H1 (cell line): ENCODE data around the gene PLXNB2. TPM values are rescaled to one million over a fixed set of nuclear protein-coding genes. Genes with fewer than 3 reads are reported as not detected.
A peak's percentile ranks its signal among the peaks of the same experiment; 100 is the strongest.

Source experiments
- CTCF ChIA-PET: fragments of 300-600 bp; sonication (Branson Sonifier 250); formaldehyde crosslinking; loops from one replicate; lab custom pipeline; 2021; ENCODE audit not compliant: partially characterized antibody; lab: Charles Lee
- POLR2A ChIA-PET: fragments of 300-600 bp; sonication (Branson Sonifier 250); formaldehyde crosslinking; loops from one replicate; lab custom pipeline; 2021; ENCODE audit warnings: inconsistent platforms; ENCODE audit not compliant: partially characterized antibody; lab: Charles Lee
- DNase-seq, 2 experiments: peaks; one replicate each; pipeline versions ENCODE4 v3.0.0 to v3.0.0-alpha.2; 2010 to 2022; ENCODE audit warnings: low spot score in 2 of 2, low read depth in 1 of 2, mixed read lengths in 1 of 2
- FAIRE-seq: peaks from 2 replicates; lab custom pipeline; 2011; peaks lifted over from hg19 to GRCh38; lab: Jason Lieb, UNC
- H2AFZ ChIP-seq: 2 replicates; pipeline ENCODE4 v1.8.1; 2012; ENCODE audit warnings: low read length, inconsistent platforms
- H2AK5ac ChIP-seq: 2 replicates; pipeline ENCODE4 v1.6.1; 2013; ENCODE audit warnings: low read depth, low read length
- H2BK120ac ChIP-seq: replicated peaks from 2 replicates; pipeline ENCODE3; 2013; ENCODE audit warnings: low read depth, low read length, inconsistent platforms
- H2BK12ac ChIP-seq: 2 replicates; pipeline ENCODE4 v1.6.1; 2013; ENCODE audit warnings: low read depth, low read length
- H2BK15ac ChIP-seq: 2 replicates; pipeline ENCODE4 v1.6.1; 2013; ENCODE audit warnings: low read length
- H2BK20ac ChIP-seq: 2 replicates; pipeline ENCODE4 v1.6.1; 2013; ENCODE audit warnings: low read length
- H2BK5ac ChIP-seq: 2 replicates; pipeline ENCODE4 v1.6.1; 2013; ENCODE audit warnings: low read depth, low read length
- H3K14ac ChIP-seq: 2 replicates; pipeline ENCODE4 v1.6.1; 2013; ENCODE audit warnings: inconsistent platforms; ENCODE audit not compliant: insufficient read length
- H3K18ac ChIP-seq: 2 replicates; pipeline ENCODE4 v1.6.1; 2013; ENCODE audit warnings: low read length; ENCODE audit errors: extremely low read depth
- H3K23ac ChIP-seq: 2 replicates; pipeline ENCODE4 v1.6.1; 2013; ENCODE audit warnings: inconsistent platforms; ENCODE audit not compliant: insufficient read length
- H3K23me2 ChIP-seq: 2 replicates; pipeline ENCODE4 v1.6.1; 2013; ENCODE audit warnings: low read depth, low read length
- H3K27ac ChIP-seq: 2 replicates; pipeline ENCODE4 v1.6.1; 2011; ENCODE audit warnings: low read depth, low read length, inconsistent platforms
- H3K27me3 ChIP-seq, 4 experiments: replicated peaks in 1 of 4; 1 replicate in 1 of 4; 2 replicates in 3 of 4; pipeline versions ENCODE4 v1.6.1 to v1.8.1; 2011 to 2013; ENCODE audit warnings: low read length in 3 of 4, mild to moderate bottlenecking in 3 of 4, inconsistent platforms in 2 of 4, mixed read lengths in 2 of 4, moderate library complexity in 1 of 4; ENCODE audit not compliant: control insufficient read depth in 3 of 4, insufficient read depth in 3 of 4; ENCODE audit errors: extremely low read depth in 1 of 4
- H3K36me3 ChIP-seq, 4 experiments: 2 replicates each; pipeline versions ENCODE4 v1.6.1 to v1.8.1; 2011 to 2013; ENCODE audit warnings: mild to moderate bottlenecking in 4 of 4, low read length in 3 of 4, moderate library complexity in 2 of 4, control low read depth in 1 of 4, inconsistent platforms in 1 of 4; ENCODE audit not compliant: insufficient read depth in 4 of 4, control insufficient read depth in 2 of 4
- H3K4ac ChIP-seq: replicated peaks from 2 replicates; pipeline ENCODE3; 2013; ENCODE audit warnings: low read length, low read depth, mixed read lengths, inconsistent platforms; ENCODE audit not compliant: insufficient read length
- H3K4me1 ChIP-seq, 4 experiments: replicated peaks in 1 of 4; 1 replicate in 1 of 4; 2 replicates in 3 of 4; pipeline versions ENCODE4 v1.6.1 to v1.8.1; 2011 to 2013; ENCODE audit warnings: low read length in 3 of 4, inconsistent platforms in 2 of 4, mixed read lengths in 1 of 4; ENCODE audit not compliant: insufficient read depth in 4 of 4, control insufficient read depth in 3 of 4
- H3K4me2 ChIP-seq, 2 experiments: 2 replicates each; pipeline versions ENCODE4 v1.6.1 to v1.8.1; 2011 to 2013; ENCODE audit warnings: low read depth in 2 of 2, low read length in 2 of 2, control low read depth in 1 of 2, inconsistent platforms in 1 of 2, mild to moderate bottlenecking in 1 of 2; ENCODE audit not compliant: insufficient read depth in 1 of 2
- H3K4me3 ChIP-seq, 4 experiments: fragments of 200-600, 300-600 bp in 1 of 4; sonication (generic), shearing (Covaris generic), sonication (Bioruptor Twin) in 1 of 4; 2 replicates each; pipeline versions ENCODE4 v1.5.1 to v1.8.1; 2011 to 2016; ENCODE audit warnings: low read length in 4 of 4, low read depth in 3 of 4, control low read depth in 2 of 4, inconsistent platforms in 2 of 4, mild to moderate bottlenecking in 2 of 4, mixed read lengths in 1 of 4, moderate library complexity in 1 of 4; ENCODE audit not compliant: insufficient read depth in 2 of 4; ENCODE audit errors: extremely low read depth in 1 of 4
- H3K56ac ChIP-seq: replicated peaks from 2 replicates; pipeline ENCODE3; 2013; ENCODE audit warnings: low read depth, mild to moderate bottlenecking, mixed read lengths, low read length, inconsistent platforms; ENCODE audit not compliant: insufficient read length
- H3K79me1 ChIP-seq: 2 replicates; pipeline ENCODE4 v1.6.1; 2013; ENCODE audit warnings: low read depth, low read length, control low read depth
- H3K79me2 ChIP-seq, 2 experiments: 2 replicates each; pipeline versions ENCODE4 v1.6.1 to v1.8.1; 2012 to 2013; ENCODE audit warnings: low read length in 2 of 2, mild to moderate bottlenecking in 2 of 2, inconsistent platforms in 1 of 2; ENCODE audit not compliant: insufficient read depth in 2 of 2, control insufficient read depth in 1 of 2
- H3K9ac ChIP-seq, 4 experiments: replicated peaks in 1 of 4; 1 replicate in 1 of 4; 2 replicates in 3 of 4; pipeline versions ENCODE4 v1.6.1 to v1.8.1; 2011 to 2013; ENCODE audit warnings: low read depth in 3 of 4, low read length in 3 of 4, control low read depth in 2 of 4, mild to moderate bottlenecking in 2 of 4, moderate library complexity in 2 of 4, inconsistent platforms in 1 of 4; ENCODE audit errors: extremely low read depth in 1 of 4
- H3K9me3 ChIP-seq, 2 experiments: 2 replicates each; pipeline versions ENCODE4 v1.6.1 to v1.8.1; 2012 to 2013; ENCODE audit warnings: mild to moderate bottlenecking in 2 of 2, moderate library complexity in 2 of 2, control low read depth in 1 of 2, inconsistent platforms in 1 of 2, low read depth in 1 of 2, low read length in 1 of 2, mixed read lengths in 1 of 2; ENCODE audit not compliant: insufficient read depth in 2 of 2
- H4K20me1 ChIP-seq, 2 experiments: replicated peaks in 1 of 2; 2 replicates each; pipeline versions ENCODE3 to v1.8.1; 2011 to 2013; ENCODE audit warnings: inconsistent platforms in 2 of 2, low read length in 2 of 2, mild to moderate bottlenecking in 1 of 2; ENCODE audit not compliant: insufficient read depth in 2 of 2, control insufficient read depth in 1 of 2
- H4K5ac ChIP-seq: 2 replicates; pipeline ENCODE4 v1.6.1; 2013; ENCODE audit warnings: low read length, low read depth, mixed read lengths, inconsistent platforms; ENCODE audit not compliant: insufficient read length
- H4K8ac ChIP-seq: 2 replicates; pipeline ENCODE4 v1.8.0; 2013; ENCODE audit warnings: mild to moderate bottlenecking, moderate library complexity, low read length, inconsistent platforms; ENCODE audit not compliant: insufficient read depth; ENCODE audit errors: extremely low read depth
- H4K91ac ChIP-seq: replicated peaks from 2 replicates; pipeline ENCODE3; 2013; ENCODE audit warnings: low read length, mixed read lengths, inconsistent platforms; ENCODE audit not compliant: insufficient read length
- MAFK ChIP-seq: IDR thresholded peaks from 2 replicates; pipeline ENCODE4 v1.6.1; 2012; ENCODE audit warnings: low read depth, mild to moderate bottlenecking, improper control_type of control experiment, low read length
- SRF ChIP-seq: IDR thresholded peaks from 2 replicates; pipeline ENCODE4 v1.6.1; 2011; ENCODE audit warnings: mild to moderate bottlenecking, low read depth, low read length, moderate library complexity
- WGBS, 2 experiments: shearing (Covaris generic) in 1 of 2; methylation state at CpG; one replicate each; pipeline versions ENCODE4 v1.1.6 to v1.1.7; 2013 to 2015; ENCODE audit warnings: low lambda C conversion rate in 2 of 2, mixed read lengths in 2 of 2, inconsistent platforms in 1 of 2, low coverage in 1 of 2, missing lambda C conversion rate in 1 of 2; ENCODE audit not compliant: insufficient replicate concordance in 2 of 2, insufficient coverage in 1 of 2, insufficient read length in 1 of 2; ENCODE audit errors: extremely low coverage in 1 of 2, missing lambda C conversion rate in 1 of 2; 5-methylcytosine and 5-hydroxymethylcytosine counted together
- polyA plus RNA-seq, 7 experiments: library from polyadenylated mRNA; depleted of rRNA in 3 of 7; stranded (reverse) in 5 of 7; unstranded in 2 of 7; fragments of >200 nt in 5 of 7; fragments of 200-250 nt in 2 of 7; gene quantifications; 1 replicate in 5 of 7; 2 replicates in 1 of 7; 4 replicates in 1 of 7; pipeline versions ENCODE4 v1.2.1 to v1.2.3, GENCODE V29; 2011 to 2013; ENCODE audit warnings: missing spikeins in 2 of 7, mixed read lengths in 2 of 7
- total RNA-seq: library from RNA; stranded (reverse); fragmentation: NEBNext Ultra II Directional; extraction: Animal tissue kit (Norgen Biotek cat#: 25700); gene quantifications from 2 replicates; pipeline ENCODE4 v1.2.1, GENCODE V29; 2021

Gene PLXNB2
- total and polyA plus RNA-seq, 2 of the 8 experiments (the other 6 are each of a cell fraction or from before 2014, with no cell fraction given): 58.3 to 92.8 TPM

DNA sequence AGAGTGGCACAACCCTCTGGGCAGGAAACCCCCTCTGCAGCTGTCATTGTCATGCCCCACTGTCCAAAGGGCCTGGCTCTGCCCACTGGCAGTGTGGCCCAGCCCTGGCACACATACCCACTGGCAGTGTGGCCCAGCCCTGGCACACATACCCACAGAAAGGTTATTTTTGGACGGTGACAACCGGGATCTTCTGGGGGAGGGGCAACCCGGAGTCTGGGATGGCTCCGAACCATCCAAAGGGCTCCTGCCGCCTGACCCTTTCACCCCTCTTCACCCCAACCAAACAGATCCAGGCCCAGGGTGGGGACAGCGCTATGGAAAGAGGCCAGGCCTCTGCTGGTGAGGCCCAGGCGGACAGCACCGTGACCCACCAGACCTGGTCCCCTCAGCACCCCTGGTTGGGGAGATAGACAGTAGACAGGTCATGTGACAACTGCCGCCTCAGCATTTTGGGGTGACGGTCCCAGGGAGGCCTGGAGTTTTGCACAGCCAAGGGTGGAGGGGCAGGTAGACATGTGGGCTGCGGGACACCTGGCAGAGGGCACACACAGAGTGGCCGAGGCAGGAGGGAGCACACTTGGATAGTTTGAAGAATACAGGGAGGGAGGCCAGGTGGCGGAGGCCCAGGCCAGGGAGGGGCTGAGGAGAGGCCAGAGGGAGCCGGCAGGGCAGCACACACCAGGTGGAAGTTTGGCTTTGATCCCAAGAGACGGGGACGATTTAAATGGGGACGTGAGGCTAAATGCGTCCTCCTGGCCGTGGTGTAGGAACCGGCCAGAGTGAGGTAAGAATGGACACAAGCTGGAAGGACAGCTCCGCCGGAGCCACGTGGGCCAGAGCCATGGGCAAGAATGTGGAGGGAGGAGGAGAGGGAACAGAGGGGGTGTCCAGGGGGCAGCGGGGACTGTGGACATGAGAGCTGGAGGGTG lies 48.8 kb downstream of the PLXNB2 start:
- DNase-seq (no peak), FAIRE-seq (no peak)
- Histone ChIP-seq H3K18ac (no peak overlapping the region), H3K79me2 (no peaks in the 10 kb centered on the region), H3K9me3 (no peaks in the 10 kb centered on the region), H2BK5ac (no peak overlapping the region), H3K14ac (no peak overlapping the region), H4K91ac (peak overlapping the region; percentile 40), H4K8ac (no peak overlapping the region), H3K4ac (no peak overlapping the region), H2BK15ac (no peak overlapping the region; the same call in 1 of the 2 replicates), H2AFZ (no peak overlapping the region), H4K20me1 (peaks cover 5 to 12% of the 10 kb centered on the region in 2 experiments), H4K5ac (no peak overlapping the region), H3K27me3 (peaks cover 1 to 22% (median 16%) of the 10 kb centered on the region in 4 experiments; a peak in 6 of 7 replicates), H3K4me1 (peaks cover 0 to 20% (median 10%) of the 10 kb centered on the region in 4 experiments; a peak in 6 of 7 replicates), H3K56ac (no peak overlapping the region), H3K4me3 (no peak overlapping the region), H3K27ac (no peak overlapping the region), H2BK20ac (no peak overlapping the region), H3K23ac (no peak overlapping the region), H2BK12ac (0 out of 2 replicates have a peak overlapping the region, but pooled peaks have one; percentile 9), H2BK120ac (no peak overlapping the region), H3K9ac (no peak overlapping the region), H3K23me2 (peaks cover 6% of the 10 kb centered on the region; the same call in 1 of the 2 replicates), H3K4me2 (no peak overlapping the region), H3K79me1 (no peaks in the 10 kb centered on the region), H2AK5ac (no peak overlapping the region), H3K36me3 (no peaks in the 10 kb centered on the region)
- ChIA-PET POLR2A (interaction anchor here (0.8 kb wide), 1 partner anchor 8 kb away, joined by 3 read pairs; the partner anchor contains the start of gene HDAC10), CTCF (interaction anchor here (0.7 to 1.0 kb wide), 2 partner anchors 15 to 18 kb away, joined by 3 to 4 read pairs; no protein-coding TSS in a partner anchor)
- TF ChIP-seq SRF (no peak), MAFK (peak; percentile 49; the same call in 1 of the 2 replicates)
- 95% methylated on average over 22 of the region's 24 CpGs; no CpG with 5 or more reads in 1 of the 2 experiments for WGBS, 2 experiments
